Measurements from ENCODE around the gene PRKAB2. TPM values are rescaled to one million over a fixed set of nuclear protein-coding genes. Genes with fewer than 3 reads are reported as not detected.

PRKAB2 gene
- total and polyA plus RNA-seq, 9 of the 15 experiments (the other 6 are each of a cell fraction or from before 2014, with no cell fraction given), result 2.3 to 20.8 (median 7.9) TPM

DNA sequence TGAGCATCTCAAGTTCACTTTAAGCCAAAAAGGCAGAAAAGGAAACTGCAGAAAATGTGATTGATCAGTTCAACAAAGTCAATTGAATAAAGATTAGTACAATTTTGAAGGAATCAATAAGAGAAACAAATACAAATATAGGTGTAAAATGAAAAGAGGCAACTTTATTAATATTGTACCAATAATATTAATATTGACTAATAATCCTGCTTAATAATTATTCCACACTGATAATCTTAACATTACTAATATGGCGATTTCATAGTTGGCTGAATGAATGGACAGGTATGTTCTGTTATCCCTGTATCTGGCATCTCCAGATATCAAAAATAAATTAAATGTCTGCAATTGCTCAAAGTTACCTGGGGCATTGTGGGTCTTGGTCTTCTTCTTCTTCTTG is 61.8 kb downstream of the PRKAB2 start:
- Histone ChIP-seq H3K4me2 (ENCODE audit: insufficient read depth, low read length) (no peak overlapping the region), H3K4me3 (no peak overlapping the region), H3K9me1 (ENCODE audit: control insufficient read depth, insufficient read depth, low read length) (no peaks in the 10 kb centered on the region), H3K27me3 (ENCODE audit: control insufficient read depth in 2 of 2, insufficient read depth in 2 of 2, low read length in 2 of 2) (peaks cover 2 to 29% of the 10 kb centered on the region in 2 experiments; a peak in 4 of 5 replicates), H3K9me3 (replicated peaks; ENCODE audit: control insufficient read depth, insufficient read depth, low read depth, low read length) (no peaks in the 10 kb centered on the region), H2AFZ (ENCODE audit: low read depth, low read length) (no peak overlapping the region), H3K27ac (ENCODE audit: extremely low read depth, low read depth, low read length) (no peak overlapping the region), H3K36me3 (ENCODE audit: control insufficient read depth, insufficient read depth, low read length) (no peaks in the 10 kb centered on the region), H3K4me1 (replicated peaks in 1 of 2; ENCODE audit: control insufficient read depth in 2 of 2, insufficient read depth in 2 of 2, low read length in 2 of 2) (peaks cover 0 to 6% of the 10 kb centered on the region in 2 experiments; a peak in 1 of 5 replicates), H3K9ac (ENCODE audit: insufficient read depth in 1 of 2, low read depth in 2 of 2, low read length in 2 of 2) (no peak overlapping the region), H3K79me2 (ENCODE audit: control insufficient read depth, insufficient read depth, low read length) (no peaks in the 10 kb centered on the region), H4K20me1 (replicated peaks; ENCODE audit: control insufficient read depth, insufficient read depth, low read length) (no peaks in the 10 kb centered on the region)
- CTCF ChIA-PET (ENCODE audit: low intra/inter-chr PET ratio), result no interaction called here
- 0% methylated on average over 1 of the region's 1 CpG for WGBS (ENCODE audit: insufficient coverage, low coverage, missing lambda C conversion rate)
- in situ Hi-C loops (cut with MboI), result no loop called here
- TF ChIP-seq ZNF212 (CRISPR knock-in tag; IDR thresholded peaks at IDR 0.05) (no peak), DACH1 (IDR thresholded peaks at IDR 0.05; ENCODE audit: partially characterized antibody) (peak; percentile 98)
- TF ChIP-seq, protein P1, sequence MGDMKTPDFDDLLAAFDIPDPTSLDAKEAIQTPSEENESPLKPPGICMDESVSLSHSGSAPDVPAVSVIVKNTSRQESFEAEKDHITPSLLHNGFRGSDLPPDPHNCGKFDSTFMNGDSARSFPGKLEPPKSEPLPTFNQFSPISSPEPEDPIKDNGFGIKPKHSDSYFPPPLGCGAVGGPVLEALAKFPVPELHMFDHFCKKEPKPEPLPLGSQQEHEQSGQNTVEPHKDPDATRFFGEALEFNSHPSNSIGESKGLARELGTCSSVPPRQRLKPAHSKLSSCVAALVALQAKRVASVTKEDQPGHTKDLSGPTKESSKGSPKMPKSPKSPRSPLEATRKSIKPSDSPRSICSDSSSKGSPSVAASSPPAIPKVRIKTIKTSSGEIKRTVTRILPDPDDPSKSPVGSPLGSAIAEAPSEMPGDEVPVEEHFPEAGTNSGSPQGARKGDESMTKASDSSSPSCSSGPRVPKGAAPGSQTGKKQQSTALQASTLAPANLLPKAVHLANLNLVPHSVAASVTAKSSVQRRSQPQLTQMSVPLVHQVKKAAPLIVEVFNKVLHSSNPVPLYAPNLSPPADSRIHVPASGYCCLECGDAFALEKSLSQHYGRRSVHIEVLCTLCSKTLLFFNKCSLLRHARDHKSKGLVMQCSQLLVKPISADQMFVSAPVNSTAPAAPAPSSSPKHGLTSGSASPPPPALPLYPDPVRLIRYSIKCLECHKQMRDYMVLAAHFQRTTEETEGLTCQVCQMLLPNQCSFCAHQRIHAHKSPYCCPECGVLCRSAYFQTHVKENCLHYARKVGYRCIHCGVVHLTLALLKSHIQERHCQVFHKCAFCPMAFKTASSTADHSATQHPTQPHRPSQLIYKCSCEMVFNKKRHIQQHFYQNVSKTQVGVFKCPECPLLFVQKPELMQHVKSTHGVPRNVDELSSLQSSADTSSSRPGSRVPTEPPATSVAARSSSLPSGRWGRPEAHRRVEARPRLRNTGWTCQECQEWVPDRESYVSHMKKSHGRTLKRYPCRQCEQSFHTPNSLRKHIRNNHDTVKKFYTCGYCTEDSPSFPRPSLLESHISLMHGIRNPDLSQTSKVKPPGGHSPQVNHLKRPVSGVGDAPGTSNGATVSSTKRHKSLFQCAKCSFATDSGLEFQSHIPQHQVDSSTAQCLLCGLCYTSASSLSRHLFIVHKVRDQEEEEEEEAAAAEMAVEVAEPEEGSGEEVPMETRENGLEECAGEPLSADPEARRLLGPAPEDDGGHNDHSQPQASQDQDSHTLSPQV (IDR thresholded peaks at IDR 0.05), result no peak
- FAIRE-seq (no peak), ATAC-seq (no peak), DNase-seq (ENCODE audit: extremely low read depth in 1 of 4, low spot score in 3 of 4) (no peak)
- BruUV-seq (replicated peaks), result no TSS peak
- POLR2A ChIA-PET, result no interaction called here
- intact Hi-C loops (cut with micrococcal nuclease), result loop anchor here (2.0 kb wide), 1 partner anchor 20 kb away; no protein-coding TSS in a partner anchor
